Liver (tissue), 3 donors: ENCODE results near the gene C3orf20.

Experiments
- RAD21 ChIP-seq, 2 donors: IDR thresholded peaks; 2 replicates each; pipeline ENCODE4 v1.6.1; 2016; ENCODE audit warnings: antibody characterized with exemption in 2 of 2, mild to moderate bottlenecking in 2 of 2
- TF ChIP-seq, protein P1 (sequence below): fragments of 150-350 bp; IDR thresholded peaks from 2 replicates; pipeline ENCODE4 v1.5.1; 2017; ENCODE audit warnings: improper control_type of control experiment, low read depth, low read length; ENCODE audit not compliant: missing input control
- TF ChIP-seq, protein P2 (sequence below): IDR thresholded peaks from 2 replicates; pipeline ENCODE4 v1.6.1; 2016; ENCODE audit warnings: antibody characterized with exemption
- donor health status: healthy.
- donor health status: healthy.

DNA sequence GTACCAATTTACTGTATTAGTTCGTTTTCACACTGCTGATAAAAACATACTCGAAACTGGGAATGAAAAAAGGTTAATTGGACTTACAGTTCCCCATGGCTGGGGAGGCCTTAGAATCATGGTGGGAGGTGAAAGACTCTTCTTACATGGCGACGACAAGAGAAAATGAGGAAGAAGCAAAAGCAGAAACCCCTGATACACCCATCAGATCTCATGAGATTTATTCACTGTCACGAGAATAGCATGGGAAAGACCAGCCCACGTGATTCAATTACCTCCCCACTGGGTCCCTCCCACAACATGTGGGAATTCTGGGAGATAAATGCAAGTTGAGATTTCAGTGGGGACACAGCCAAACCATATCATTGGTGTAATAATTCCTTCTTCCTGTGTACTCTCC is 69.6 kb downstream of the C3orf20 start:
- TF ChIP-seq, protein P1, sequence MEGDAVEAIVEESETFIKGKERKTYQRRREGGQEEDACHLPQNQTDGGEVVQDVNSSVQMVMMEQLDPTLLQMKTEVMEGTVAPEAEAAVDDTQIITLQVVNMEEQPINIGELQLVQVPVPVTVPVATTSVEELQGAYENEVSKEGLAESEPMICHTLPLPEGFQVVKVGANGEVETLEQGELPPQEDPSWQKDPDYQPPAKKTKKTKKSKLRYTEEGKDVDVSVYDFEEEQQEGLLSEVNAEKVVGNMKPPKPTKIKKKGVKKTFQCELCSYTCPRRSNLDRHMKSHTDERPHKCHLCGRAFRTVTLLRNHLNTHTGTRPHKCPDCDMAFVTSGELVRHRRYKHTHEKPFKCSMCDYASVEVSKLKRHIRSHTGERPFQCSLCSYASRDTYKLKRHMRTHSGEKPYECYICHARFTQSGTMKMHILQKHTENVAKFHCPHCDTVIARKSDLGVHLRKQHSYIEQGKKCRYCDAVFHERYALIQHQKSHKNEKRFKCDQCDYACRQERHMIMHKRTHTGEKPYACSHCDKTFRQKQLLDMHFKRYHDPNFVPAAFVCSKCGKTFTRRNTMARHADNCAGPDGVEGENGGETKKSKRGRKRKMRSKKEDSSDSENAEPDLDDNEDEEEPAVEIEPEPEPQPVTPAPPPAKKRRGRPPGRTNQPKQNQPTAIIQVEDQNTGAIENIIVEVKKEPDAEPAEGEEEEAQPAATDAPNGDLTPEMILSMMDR = no peak
- TF ChIP-seq RAD21 (IDR thresholded peaks at IDR 0.05) = no peak
- TF ChIP-seq, protein P2, sequence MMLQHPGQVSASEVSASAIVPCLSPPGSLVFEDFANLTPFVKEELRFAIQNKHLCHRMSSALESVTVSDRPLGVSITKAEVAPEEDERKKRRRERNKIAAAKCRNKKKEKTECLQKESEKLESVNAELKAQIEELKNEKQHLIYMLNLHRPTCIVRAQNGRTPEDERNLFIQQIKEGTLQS = no peak
